Fibroblast of skin of left biceps (primary cell): ENCODE measurements around the gene MAPK4.

ENCODE experiments used
- DNase-seq, 2 experiments: peaks; one replicate each; pipeline ENCODE4 v3.0.0-alpha.2; 2013; ENCODE audit warnings: low read depth in 2 of 2

MAPK4 gene

GRCh38 chr18:50623694-50624352, 63.9 kb downstream of the MAPK4 start:
- DNase-seq = no peak

- no peak for DNase-seq
These were observed 65.1 kb downstream of the MAPK4 start for GRCh38 chr18:50624981-50625380.

GRCh38 chr18:50626317-50626716, 66.4 kb downstream of the MAPK4 start:
- no peak for DNase-seq

- DNase-seq = no peak
These were observed 68.0 kb downstream of the MAPK4 start for GRCh38 chr18:50627594-50628532.

GRCh38 chr18:50628533-50628905, 68.6 kb downstream of the MAPK4 start:
- DNase-seq = no peak

GRCh38 chr18:50629148-50629631, 69.3 kb downstream of the MAPK4 start:
- DNase-seq = peak; percentile 5 to 12

- DNase-seq = no peak
These were observed 71.0 kb downstream of the MAPK4 start for GRCh38 chr18:50630895-50631294.

- DNase-seq = no peak
These were observed 73.1 kb downstream of the MAPK4 start for GRCh38 chr18:50632895-50633515.

GRCh38 chr18:50633992-50634391, 74.1 kb downstream of the MAPK4 start:
- DNase-seq = no peak

- DNase-seq = no peak
These were observed 76.6 kb downstream of the MAPK4 start for GRCh38 chr18:50636366-50637057.

- no peak for DNase-seq
These were observed 78.4 kb downstream of the MAPK4 start for GRCh38 chr18:50638016-50638883.

- DNase-seq = no peak
These were observed 79.1 kb downstream of the MAPK4 start for GRCh38 chr18:50638884-50639420.

- DNase-seq = no peak
These were observed 79.8 kb downstream of the MAPK4 start for GRCh38 chr18:50639711-50640110.

GRCh38 chr18:50642439-50642838, 82.6 kb downstream of the MAPK4 start:
- DNase-seq = no peak

GRCh38 chr18:50644146-50644545, 84.3 kb downstream of the MAPK4 start:
- DNase-seq = no peak

GRCh38 chr18:50644807-50645206, 84.9 kb downstream of the MAPK4 start:
- no peak for DNase-seq

GRCh38 chr18:50647237-50647636, 87.3 kb downstream of the MAPK4 start:
- no peak for DNase-seq

GRCh38 chr18:50647792-50648191, 87.9 kb downstream of the MAPK4 start:
- no peak for DNase-seq

- peak in 1 of 2 experiments; percentile 6 for DNase-seq
These were observed 89.9 kb downstream of the MAPK4 start for GRCh38 chr18:50649821-50650220.

- DNase-seq = no peak
These were observed 91.4 kb downstream of the MAPK4 start for GRCh38 chr18:50651334-50651733.
